IPS-18c (cell line): ENCODE measurements around the gene SLC2A14.
"Not testable (repeated sequence)": the region's sequence is repeated elsewhere in the genome, so short reads cannot be mapped to it uniquely, and the experiment has no call there.

Experiments used
- H3K4me3 ChIP-seq: 2 replicates; pipeline ENCODE4 v1.7.0; 2013; ENCODE audit warnings: low read depth, mild to moderate bottlenecking, low read length, moderate library complexity; ENCODE audit not compliant: insufficient read depth
- H3K9me3 ChIP-seq: one replicate; pipeline ENCODE4 v1.6.1; 2013; ENCODE audit warnings: mild to moderate bottlenecking, low read length, moderate library complexity; ENCODE audit not compliant: control insufficient read depth, insufficient read depth

SLC2A14 gene

DNA sequence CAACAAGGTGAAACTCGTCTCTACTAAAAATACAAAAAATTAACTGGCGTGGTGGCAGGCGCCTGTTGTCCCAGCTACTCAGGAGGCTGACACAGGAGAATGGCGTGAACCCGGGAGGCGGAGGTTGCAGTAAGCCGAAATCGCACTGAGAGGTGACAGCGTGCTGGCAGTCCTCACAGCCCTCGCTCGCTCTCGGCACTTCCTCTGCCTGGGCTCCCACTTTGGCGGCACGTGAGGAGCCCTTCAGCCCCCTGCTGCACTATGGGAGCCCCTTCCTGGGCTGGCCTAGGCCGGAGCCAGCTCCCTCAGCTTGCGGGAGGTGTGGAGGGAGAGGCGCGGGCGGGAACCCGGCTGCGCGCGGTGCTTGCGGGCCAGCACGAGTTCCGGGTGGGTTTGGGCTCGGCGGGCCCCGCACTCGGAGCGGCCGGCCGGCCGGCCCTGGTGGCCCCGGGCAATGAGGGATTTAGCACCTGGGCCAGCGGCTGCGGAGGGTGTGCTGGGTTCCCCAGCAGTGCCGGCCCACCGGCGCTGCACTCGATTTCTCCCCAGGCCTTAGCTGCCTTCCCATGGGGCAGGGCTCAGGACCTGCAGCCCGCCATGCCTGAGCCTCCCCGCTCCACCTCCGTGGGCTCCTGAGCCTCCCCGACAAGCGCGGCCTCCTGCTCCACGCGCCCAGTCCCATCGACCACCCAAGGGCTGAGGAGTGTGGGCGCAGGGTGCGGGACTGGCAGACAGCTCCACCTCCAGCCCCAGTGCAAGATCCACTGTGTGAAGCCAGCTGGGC lies 8.4 kb upstream of the SLC2A14 start:
- H3K4me3 ChIP-seq, result not testable (repeated sequence)

DNA sequence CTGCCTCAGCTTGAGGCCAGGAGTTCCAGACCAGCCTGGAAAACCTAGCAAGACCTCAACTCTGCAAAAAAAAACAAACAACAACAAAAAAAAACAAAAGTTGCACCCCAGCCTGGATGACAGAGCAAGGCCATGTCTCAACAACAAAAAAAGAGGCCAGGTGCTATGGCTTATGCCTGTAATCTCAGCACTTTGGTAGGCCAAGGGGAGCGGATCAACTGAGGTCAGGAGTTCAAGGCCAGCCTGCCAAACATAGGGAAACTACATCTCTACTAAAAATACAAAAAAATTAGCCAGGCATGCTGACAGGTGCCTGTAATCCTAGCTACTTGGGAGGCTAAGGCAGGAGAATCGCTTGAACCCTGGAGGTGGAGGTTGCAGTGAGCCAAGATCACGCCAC lies 6.5 kb upstream of the SLC2A14 start:
- no peak overlapping the region for H3K4me3 ChIP-seq
- H3K9me3 ChIP-seq, result no peaks in the 10 kb centered on the region

More for the DNA sequence above, 8.4 kb upstream of the SLC2A14 start:
- not testable (repeated sequence) for H3K9me3 ChIP-seq

DNA sequence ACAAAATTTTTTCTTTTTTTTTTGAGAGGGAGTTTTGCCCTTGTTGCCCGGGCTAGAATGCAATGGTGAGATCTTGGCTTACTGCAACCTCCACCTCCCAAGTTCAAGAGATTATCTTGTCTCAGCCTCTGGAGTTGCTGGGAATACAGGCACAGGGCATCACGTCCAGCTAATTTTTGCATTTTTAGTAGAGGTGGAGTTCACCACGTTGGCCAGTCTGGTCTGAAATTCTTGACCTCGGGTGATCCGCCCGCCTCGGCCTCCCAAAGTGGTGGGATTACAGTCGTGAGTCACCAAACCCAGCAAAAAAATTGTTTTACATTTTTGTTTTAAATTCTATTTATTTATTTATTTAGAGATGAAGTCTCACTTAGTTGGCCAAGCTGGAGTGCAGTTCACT lies 4.7 kb upstream of the SLC2A14 start:
- no peaks in the 10 kb centered on the region for H3K9me3 ChIP-seq
- H3K4me3 ChIP-seq, result no peak overlapping the region

DNA sequence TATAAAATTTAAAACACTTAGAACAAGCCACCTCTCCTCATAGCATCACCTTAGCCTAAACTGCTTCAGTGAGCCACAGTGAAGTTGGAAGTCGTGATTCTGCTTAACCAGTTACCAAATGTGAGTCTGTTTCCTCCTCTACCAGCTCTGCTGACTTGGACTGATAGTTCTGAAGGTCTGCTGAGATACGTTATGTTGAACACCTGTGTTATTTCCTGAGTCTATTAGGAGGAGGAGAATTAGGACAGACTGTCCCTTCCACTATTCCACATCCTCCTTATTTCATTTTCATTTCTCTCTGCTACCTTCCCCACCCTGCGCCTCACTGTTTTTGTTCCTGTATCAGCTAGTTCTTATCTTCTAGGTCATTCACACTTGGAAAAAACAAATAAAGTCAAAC lies 2.4 kb downstream of the SLC2A14 start:
- no peaks in the 10 kb centered on the region for H3K9me3 ChIP-seq
- no peak overlapping the region for H3K4me3 ChIP-seq

DNA sequence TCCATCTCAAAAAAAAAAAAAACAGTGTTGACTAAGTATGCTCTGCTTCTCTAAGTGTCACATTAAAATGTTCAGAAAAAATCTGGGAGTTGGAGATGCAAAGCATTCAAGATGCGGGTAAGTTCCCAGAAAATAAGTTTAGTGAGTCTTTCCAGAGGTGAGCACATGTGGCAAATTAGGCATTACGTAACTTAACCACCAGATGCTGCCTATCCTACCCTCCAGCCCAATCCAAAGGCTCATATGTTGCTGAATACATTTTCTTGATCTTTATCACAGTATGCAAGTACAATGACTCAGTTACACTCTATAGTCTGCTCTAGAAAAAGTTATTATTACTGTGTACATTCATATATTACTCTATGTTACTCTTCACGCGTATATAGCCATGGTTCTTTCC lies 3.6 kb downstream of the SLC2A14 start:
- H3K9me3 ChIP-seq, result no peaks in the 10 kb centered on the region
- no peak overlapping the region for H3K4me3 ChIP-seq

DNA sequence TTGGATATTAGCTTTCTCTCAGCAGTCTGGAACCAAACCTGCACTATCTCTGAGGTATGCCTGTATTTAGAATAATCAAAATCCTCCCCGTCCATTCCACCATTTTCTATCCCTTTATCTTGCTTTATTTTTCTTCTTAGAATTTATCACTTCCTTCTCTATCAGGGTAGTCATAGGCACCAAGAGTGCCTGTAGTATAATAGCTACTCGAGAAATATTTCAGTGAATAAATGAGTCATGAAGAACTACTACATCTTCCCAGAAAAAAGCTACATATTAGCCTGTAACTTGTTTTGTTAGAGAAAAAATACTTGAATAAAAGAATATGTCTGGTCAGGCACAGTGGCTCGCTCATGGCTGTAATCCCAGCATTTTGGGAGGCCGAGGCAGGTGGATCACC lies 4.3 kb downstream of the SLC2A14 start:
- Histone ChIP-seq H3K4me3 (no peak overlapping the region), H3K9me3 (no peaks in the 10 kb centered on the region)

DNA sequence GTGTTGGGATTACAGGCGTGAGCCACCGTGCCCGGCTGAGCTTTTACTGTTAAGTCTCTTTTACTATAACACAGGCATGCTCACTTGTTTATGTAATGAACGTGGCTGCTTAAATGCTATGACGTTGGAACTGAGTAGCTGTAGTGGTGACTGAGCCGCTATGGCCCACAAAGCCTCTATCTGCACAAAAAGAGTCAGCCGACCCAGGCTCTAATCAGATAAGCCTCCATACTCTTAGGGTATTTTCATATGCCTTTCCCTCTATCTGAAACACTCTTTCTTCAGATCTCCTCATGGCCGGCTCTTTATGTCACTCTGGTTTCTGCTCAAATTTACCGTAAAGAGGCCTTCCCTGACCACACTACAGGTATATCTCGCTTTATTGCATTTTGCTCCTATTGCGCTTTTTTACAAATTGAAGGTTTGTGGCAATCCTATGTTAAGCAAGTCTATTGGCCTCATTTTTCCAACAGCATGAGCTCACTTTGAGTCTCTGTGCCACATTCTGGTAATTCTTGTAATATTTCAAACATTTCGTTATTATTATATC lies 8.0 kb downstream of the SLC2A14 start:
- Histone ChIP-seq H3K9me3 (no peaks in the 10 kb centered on the region), H3K4me3 (no peak overlapping the region)

DNA sequence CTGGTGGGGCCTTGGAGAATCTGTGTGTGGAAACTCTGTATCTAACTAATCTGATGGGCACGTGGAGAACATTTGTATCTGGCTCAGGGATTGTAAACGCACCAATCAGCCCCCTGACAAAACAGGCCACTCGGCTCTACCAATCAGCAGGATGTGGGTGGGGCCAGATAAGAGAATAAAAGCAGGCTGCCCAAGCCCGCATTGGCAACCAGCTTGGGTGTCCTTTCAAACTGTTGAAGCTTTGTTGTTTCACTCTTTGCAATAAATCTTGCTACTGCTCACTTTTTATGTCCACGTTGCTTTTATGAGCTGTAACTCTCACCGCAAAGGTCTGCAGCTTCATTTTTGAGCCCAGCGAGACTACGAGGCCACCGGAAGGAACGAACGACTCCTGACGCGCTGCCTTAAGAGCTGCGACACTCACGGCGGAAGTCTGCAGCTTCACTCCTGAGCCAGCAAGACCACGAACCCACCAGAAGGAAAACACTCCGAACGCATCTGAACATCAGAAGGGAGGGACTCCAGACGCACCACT lies 9.8 kb downstream of the SLC2A14 start:
- not testable (repeated sequence) for H3K9me3 ChIP-seq, H3K4me3 ChIP-seq

DNA sequence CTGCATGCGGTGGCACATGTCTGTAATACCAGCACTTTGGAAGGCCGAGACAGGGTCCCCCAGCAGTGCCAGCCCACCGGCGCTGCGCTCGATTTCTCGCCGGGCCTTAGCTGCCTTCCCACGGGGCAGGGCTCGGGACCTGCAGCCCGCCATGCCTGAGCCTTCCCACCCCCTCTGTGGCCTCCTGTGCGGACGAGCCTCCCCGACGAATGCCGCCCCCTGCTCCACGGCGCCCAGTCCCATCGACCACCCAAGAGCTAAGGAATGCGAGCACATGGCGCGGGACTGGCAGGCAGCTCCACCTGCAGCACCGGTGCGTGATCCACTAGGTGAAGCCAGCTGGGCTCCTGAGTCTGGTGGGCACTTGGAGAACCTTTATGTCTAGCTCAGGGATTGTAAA lies 10.4 kb downstream of the SLC2A14 start:
- not testable (repeated sequence) for H3K9me3 ChIP-seq, H3K4me3 ChIP-seq

DNA sequence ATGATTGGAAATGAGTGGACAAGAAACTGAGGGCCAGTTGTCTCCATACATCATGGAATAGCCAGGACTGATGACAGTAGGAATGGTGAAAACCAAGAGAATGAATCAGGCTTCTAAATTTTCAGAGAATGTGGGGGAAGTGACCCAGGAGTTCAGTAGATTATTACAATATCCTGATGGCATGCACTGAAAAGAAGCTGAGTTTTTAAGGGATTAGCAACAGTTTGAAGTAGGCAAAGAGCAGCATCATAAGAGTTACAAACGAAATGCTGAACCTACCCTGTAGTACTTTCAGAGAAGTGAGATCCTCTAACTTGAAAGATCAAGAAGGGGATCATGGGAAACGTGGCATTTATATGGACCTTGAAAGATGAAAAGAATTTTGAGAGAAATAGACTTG lies 13.2 kb downstream of the SLC2A14 start:
- Histone ChIP-seq H3K4me3 (no peak overlapping the region), H3K9me3 (no peaks in the 10 kb centered on the region)

DNA sequence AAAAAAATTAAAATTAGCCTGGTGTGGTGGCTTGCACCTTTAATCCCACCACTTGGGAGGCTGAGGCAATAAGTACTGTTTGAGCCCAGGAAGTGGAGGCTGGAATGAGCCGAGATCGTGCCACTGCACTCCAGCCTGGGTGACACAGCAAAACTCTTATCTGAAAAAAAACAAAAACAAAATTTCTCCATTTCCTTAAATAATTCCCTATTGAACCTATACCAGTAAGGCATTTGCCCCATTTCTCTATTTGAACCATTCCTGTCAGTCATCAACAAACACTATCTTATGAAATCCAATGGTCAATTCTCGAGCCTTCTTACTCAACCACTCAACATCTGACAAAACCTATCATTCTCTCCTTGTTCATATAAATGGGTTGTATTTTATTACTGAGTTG lies 14.7 kb downstream of the SLC2A14 start:
- Histone ChIP-seq H3K9me3 (no peaks in the 10 kb centered on the region), H3K4me3 (no peak overlapping the region)

DNA sequence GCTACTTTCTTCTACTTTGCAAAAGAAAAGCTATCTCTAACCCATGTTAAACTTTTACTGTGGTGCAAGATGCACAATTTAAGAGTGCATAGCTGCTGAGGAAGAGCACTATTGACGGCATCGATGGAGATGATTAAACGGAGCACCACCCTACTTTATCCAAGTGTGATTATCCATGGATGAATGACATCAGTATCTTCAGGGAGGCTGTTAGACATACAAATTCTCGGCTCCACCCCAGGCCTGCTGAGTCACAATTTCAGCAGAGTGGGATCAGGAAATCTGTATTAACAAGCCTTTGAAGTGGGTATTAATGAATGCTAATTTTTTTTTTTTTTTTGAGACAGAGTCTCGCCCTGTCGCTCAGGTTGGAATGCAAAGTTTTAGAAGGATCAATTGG lies 16.2 kb downstream of the SLC2A14 start:
- no peaks in the 10 kb centered on the region for H3K9me3 ChIP-seq
- H3K4me3 ChIP-seq, result no peak overlapping the region

DNA sequence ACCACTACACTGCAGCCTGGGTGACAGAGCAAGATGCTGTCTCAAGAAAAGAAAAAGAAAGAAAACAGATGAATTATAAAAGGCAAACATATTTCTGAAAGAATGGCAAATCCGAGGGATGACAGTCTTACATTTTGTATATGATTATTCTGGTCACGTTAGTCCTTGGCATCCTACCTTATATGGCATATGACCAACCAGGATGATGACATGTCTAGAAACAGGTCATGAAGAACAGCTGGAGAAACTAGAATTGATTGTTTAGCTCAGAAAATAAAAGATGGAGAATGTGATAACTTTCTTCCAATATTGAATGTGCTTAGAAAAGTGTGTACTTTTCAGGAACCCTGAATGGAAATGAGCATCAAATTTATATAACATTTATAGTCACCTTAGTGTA lies 19.2 kb downstream of the SLC2A14 start:
- no peak overlapping the region for H3K4me3 ChIP-seq
- no peaks in the 10 kb centered on the region for H3K9me3 ChIP-seq

DNA sequence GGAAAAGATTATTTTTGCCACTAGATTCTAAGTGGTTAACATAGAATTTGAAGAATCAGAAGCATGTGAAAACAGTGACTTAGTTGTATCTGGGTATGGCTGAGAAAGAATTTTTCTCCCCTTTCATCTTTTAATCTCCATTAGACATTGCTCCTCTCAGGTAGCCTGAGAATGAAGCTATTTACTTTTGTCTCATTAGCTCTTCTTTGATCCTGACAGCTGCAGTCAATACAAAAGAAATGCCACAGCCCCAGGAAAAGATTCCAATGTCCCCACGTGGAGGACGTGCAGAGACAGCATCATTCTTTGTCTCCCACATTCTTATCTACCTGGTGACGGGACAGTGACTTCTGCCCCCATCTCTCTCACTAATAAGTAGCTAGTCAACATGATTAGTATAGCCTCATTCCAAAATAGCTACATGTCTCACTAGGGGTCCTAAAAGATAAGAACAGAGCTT lies 21.1 kb downstream of the SLC2A14 start:
- H3K4me3 ChIP-seq, H3K9me3 ChIP-seq: not testable (repeated sequence)

DNA sequence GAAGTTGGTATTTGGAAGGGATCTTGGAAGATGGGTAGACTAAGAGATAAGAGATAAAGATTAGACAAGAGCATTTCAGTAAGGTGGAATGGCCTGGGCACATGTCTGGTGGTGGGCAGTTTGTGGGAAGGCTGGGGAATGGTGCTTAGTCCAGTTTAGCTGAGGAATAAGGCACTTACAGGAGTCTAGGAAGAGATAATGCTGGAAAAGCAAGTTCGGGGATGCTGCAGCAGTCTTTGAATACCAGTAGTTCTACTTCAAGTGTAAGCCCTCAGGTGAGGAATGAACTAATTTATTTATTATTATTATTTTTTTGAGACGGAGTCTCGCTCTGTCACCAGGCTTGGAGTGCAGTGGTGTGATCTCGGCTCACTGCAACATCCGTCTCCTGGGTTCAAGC lies 22.6 kb downstream of the SLC2A14 start:
- H3K9me3 ChIP-seq, result not testable (repeated sequence)

DNA sequence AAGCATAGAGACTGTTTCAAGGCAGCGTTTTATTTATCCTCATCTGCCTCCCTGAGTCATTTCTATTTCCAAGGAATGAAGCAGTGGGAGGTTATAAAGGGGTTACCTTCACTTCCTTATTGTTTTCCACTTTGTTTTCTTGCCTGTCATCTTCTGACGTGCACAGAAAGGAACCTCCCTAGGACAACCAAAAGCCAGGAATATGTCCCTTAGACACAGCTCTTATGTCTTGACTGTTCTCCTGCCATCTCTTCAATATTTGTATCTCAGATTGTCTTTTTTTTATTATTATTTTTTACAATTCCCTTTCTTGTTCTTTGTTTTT lies 24.7 kb downstream of the SLC2A14 start:
- not testable (repeated sequence) for H3K4me3 ChIP-seq, H3K9me3 ChIP-seq

More for the DNA sequence above, 22.6 kb downstream of the SLC2A14 start:
- H3K4me3 ChIP-seq, result not testable (repeated sequence)

DNA sequence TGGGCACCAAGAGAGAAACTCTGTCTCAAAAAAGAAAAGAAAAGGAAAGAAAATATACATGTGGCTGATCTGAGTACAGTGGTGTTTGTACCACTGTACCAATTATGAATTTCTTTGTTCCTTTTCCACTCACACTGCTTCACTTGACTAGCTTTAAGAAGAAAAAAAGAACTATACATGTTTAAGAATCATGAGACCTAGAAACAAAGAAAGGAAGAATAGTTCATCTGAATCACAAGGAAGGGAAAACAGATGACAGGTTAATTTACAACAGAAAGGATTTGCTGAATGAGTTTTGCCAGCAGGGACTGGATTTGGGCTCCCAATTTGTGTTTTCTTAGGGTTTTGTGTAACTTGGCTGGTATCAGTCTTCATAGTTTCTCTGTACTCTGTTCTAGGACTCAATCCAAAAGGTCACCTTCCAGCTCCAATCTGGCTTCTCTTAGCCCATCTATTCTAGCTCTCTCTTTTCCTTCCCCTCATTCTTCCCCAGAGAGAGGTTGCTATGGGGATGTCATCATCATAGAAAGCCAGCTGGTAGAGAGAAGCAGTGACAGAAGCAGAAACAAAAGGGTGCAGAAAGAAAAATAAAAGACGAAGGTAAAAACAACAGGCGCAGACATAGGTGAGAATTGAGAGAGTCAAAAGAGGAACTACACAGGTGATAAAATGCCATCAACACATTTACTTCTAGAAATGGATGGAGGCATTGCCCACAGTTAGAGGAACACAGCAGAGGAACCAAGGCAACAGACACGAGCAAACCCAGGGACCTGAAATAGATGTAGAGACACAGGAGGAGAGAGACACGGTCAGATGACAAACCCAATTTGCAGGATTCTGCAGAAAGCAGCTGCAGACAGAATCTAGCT lies 25.3 kb downstream of the SLC2A14 start:
- H3K4me3 ChIP-seq, H3K9me3 ChIP-seq: not testable (repeated sequence)

DNA sequence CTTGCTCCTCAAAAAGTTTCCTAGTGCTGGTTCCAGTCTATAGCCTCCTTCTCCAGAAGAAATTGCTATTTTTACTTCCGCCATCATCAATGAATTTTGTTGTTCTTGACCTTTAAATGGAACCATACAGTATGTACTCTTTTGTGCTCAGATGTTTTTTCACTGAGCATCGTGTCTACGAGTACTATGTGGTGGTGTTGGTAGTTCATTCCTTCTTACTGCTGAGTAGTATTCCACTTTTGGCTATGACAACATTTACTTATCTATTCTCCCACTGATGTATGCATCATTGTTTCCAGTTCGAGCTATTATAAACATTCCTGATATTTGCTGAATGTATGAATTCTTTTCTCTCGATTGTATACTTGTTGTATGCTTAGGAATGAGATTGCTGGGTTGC lies 28.6 kb downstream of the SLC2A14 start:
- H3K9me3 ChIP-seq, result no peaks in the 10 kb centered on the region

More for the DNA sequence above, 28.6 kb downstream of the SLC2A14 start:
- no peak overlapping the region for H3K4me3 ChIP-seq
